HG03565 (cell line): ENCODE measurements around the gene ETFA.

Experiments used
- ATAC-seq: cut with Tn5 transposase; IDR thresholded peaks from one replicate; pipeline ENCODE4 v1.9.1; 2021; ENCODE audit warnings: mild to moderate bottlenecking, moderate library complexity; ENCODE audit not compliant: unreplicated experiment

The ETFA gene

GRCh38 chr15:76179023-76179422 is 132.2 kb downstream of the ETFA start:
- no peak for ATAC-seq

GRCh38 chr15:76178296-76179000 is 132.8 kb downstream of the ETFA start:
- ATAC-seq, result no peak

- no peak for ATAC-seq
These were observed 133.7 kb downstream of the ETFA start for GRCh38 chr15:76177491-76178040.

- no peak for ATAC-seq
These were observed 134.7 kb downstream of the ETFA start for GRCh38 chr15:76176487-76177085.

- ATAC-seq, result no peak
These were observed 135.2 kb downstream of the ETFA start for GRCh38 chr15:76176059-76176458.

GRCh38 chr15:76175442-76175841 is 135.8 kb downstream of the ETFA start:
- ATAC-seq, result no peak

- ATAC-seq, result no peak
These were observed 136.6 kb downstream of the ETFA start for GRCh38 chr15:76174654-76175053.

GRCh38 chr15:76173317-76173834 is 137.9 kb downstream of the ETFA start:
- no peak for ATAC-seq

- no peak for ATAC-seq
These were observed 138.5 kb downstream of the ETFA start for GRCh38 chr15:76172782-76173181.

- ATAC-seq, result no peak
These were observed 141.1 kb downstream of the ETFA start for GRCh38 chr15:76169911-76170800.

- no peak for ATAC-seq
These were observed 142.3 kb downstream of the ETFA start for GRCh38 chr15:76169018-76169417.

GRCh38 chr15:76168237-76168984 is 142.9 kb downstream of the ETFA start:
- ATAC-seq, result no peak

GRCh38 chr15:76165951-76166350 is 145.3 kb downstream of the ETFA start:
- ATAC-seq, result no peak
